HG02943 (cell line): Measurements from ENCODE around the gene MAP2K7.
"Not testable (repeated sequence)": the region's sequence is repeated elsewhere in the genome, so short reads cannot be mapped to it uniquely, and the experiment has no call there.

ENCODE experiments used
- ATAC-seq: cut with Tn5 transposase; IDR thresholded peaks from one replicate; pipeline ENCODE4 v1.9.1; 2021; ENCODE audit warnings: mild to moderate bottlenecking, low read depth, moderate library complexity; ENCODE audit not compliant: unreplicated experiment

MAP2K7 gene

GRCh38 chr19:7881910-7882309 lies 21.8 kb upstream of the MAP2K7 start:
- ATAC-seq: no peak

GRCh38 chr19:7883105-7883504 lies 20.6 kb upstream of the MAP2K7 start:
- ATAC-seq: no peak

GRCh38 chr19:7883796-7884570 lies 19.7 kb upstream of the MAP2K7 start:
- no peak for ATAC-seq

GRCh38 chr19:7885818-7886217 lies 17.9 kb upstream of the MAP2K7 start:
- no peak for ATAC-seq

- no peak for ATAC-seq
Measured at GRCh38 chr19:7887408-7888144, 16.1 kb upstream of the MAP2K7 start.

GRCh38 chr19:7888145-7888825 lies 15.4 kb upstream of the MAP2K7 start, which contains the start of gene LRRC8E:
Gene LRRC8E, plus strand, starts transcription at chr19:7888510. Its CDS starts 7,094 bp downstream, at chr19:7895604.
- no peak for ATAC-seq

GRCh38 chr19:7888826-7889217 lies 14.9 kb upstream of the MAP2K7 start:
- no peak for ATAC-seq

GRCh38 chr19:7893362-7894101 lies 10.1 kb upstream of the MAP2K7 start:
- not testable (repeated sequence) for ATAC-seq

- ATAC-seq: no peak
Measured at GRCh38 chr19:7894612-7895309, 8.9 kb upstream of the MAP2K7 start.

GRCh38 chr19:7895565-7895964 lies 8.1 kb upstream of the MAP2K7 start:
- ATAC-seq: no peak

- no peak for ATAC-seq
Measured at GRCh38 chr19:7897292-7897691, 6.4 kb upstream of the MAP2K7 start.

- no peak for ATAC-seq
Measured at GRCh38 chr19:7898967-7899366, 4.7 kb upstream of the MAP2K7 start.

GRCh38 chr19:7899751-7900378 lies 3.8 kb upstream of the MAP2K7 start:
- no peak for ATAC-seq

GRCh38 chr19:7900401-7900870 lies 3.2 kb upstream of the MAP2K7 start:
- no peak for ATAC-seq

- no peak for ATAC-seq
Measured at GRCh38 chr19:7900931-7901330, 2.7 kb upstream of the MAP2K7 start.

GRCh38 chr19:7901337-7901736 lies 2.3 kb upstream of the MAP2K7 start:
- no peak for ATAC-seq

- ATAC-seq: peak; percentile 19
Measured at GRCh38 chr19:7902796-7903243, 857 bp upstream of the MAP2K7 start.

- ATAC-seq: peak; percentile 28
Measured at GRCh38 chr19:7904074-7905020, 670 bp downstream of the MAP2K7 start.
